ENCODE measurements around the gene FRAS1.
"Not testable (repeated sequence)": the region's sequence is repeated elsewhere in the genome, so short reads cannot be mapped to it uniquely, and the experiment has no call there.

Gene FRAS1

GRCh38 chr4:78299565-78299972 lies 242.4 kb downstream of the FRAS1 start:
- TF ChIP-seq, protein P1, sequence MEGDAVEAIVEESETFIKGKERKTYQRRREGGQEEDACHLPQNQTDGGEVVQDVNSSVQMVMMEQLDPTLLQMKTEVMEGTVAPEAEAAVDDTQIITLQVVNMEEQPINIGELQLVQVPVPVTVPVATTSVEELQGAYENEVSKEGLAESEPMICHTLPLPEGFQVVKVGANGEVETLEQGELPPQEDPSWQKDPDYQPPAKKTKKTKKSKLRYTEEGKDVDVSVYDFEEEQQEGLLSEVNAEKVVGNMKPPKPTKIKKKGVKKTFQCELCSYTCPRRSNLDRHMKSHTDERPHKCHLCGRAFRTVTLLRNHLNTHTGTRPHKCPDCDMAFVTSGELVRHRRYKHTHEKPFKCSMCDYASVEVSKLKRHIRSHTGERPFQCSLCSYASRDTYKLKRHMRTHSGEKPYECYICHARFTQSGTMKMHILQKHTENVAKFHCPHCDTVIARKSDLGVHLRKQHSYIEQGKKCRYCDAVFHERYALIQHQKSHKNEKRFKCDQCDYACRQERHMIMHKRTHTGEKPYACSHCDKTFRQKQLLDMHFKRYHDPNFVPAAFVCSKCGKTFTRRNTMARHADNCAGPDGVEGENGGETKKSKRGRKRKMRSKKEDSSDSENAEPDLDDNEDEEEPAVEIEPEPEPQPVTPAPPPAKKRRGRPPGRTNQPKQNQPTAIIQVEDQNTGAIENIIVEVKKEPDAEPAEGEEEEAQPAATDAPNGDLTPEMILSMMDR (IDR thresholded peaks at IDR 0.05; ENCODE audit: low read depth, low read length, missing control alignments): no peak
- no peak for DNase-seq (ENCODE audit: low read depth)
- no peak overlapping the region for H3K4me3 ChIP-seq (ENCODE audit: low read depth, low read length)

- not testable (repeated sequence) for H3K4me3 ChIP-seq (ENCODE audit: low read depth, low read length); DNase-seq (ENCODE audit: low read depth)
Measured at GRCh38 chr4:78307263-78307662, 250.1 kb downstream of the FRAS1 start.

DNA sequence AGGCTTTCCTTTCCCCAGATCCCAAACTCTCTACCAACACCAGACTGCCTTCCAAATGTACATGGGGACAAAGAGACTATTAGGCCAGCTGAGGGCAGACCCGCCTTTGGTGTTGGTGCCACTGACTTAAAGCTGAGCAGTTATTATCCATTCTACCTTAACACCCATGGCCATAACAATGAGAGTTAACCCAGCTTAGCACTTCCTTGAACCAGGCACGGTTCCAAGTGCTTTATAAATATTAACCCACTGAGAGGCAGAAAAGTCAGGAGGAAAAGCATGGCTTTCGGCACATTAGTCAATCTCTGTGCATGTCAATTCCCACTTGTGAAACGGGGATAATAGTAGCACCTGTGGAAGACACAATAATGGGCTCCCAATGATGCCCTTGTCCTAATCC lies 251.4 kb downstream of the FRAS1 start:
- no peak for DNase-seq (ENCODE audit: low read depth)
- no peak overlapping the region for H3K4me3 ChIP-seq (ENCODE audit: low read depth, low read length)
- TF ChIP-seq, protein P1 (IDR thresholded peaks at IDR 0.05; ENCODE audit: low read depth, low read length, missing control alignments): no peak

DNA sequence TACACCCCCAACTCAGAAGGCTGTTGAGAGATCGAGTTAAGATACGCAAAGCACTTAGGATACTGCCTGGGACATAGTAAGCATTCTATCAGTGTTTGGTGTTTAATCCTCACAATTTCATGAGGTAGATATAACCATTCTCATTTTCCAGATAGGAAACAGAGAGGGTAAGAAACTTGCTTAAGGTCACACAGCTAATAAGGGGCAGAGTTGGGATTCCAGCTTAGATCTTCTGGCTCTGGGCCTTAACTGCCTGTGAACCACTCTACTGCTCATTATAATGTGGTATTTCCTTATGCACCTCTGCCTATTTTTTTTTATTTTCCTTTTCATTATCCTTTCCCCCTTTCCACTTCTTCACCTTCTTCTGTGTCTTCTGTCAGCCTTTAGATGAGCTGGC lies 252.2 kb downstream of the FRAS1 start:
- no peak overlapping the region for H3K4me3 ChIP-seq (ENCODE audit: low read depth, low read length)
- DNase-seq (ENCODE audit: low read depth): no peak
- TF ChIP-seq, protein P1 (IDR thresholded peaks at IDR 0.05; ENCODE audit: low read depth, low read length, missing control alignments): no peak

GRCh38 chr4:78310007-78310739 lies 253.1 kb downstream of the FRAS1 start:
- DNase-seq (ENCODE audit: low read depth): no peak
- TF ChIP-seq, protein P1 (IDR thresholded peaks at IDR 0.05; ENCODE audit: low read depth, low read length, missing control alignments): no peak
- no peak overlapping the region for H3K4me3 ChIP-seq (ENCODE audit: low read depth, low read length)

GRCh38 chr4:78310740-78311115 lies 253.6 kb downstream of the FRAS1 start:
- DNase-seq (ENCODE audit: low read depth): no peak
- no peak overlapping the region for H3K4me3 ChIP-seq (ENCODE audit: low read depth, low read length)
- TF ChIP-seq, protein P1 (IDR thresholded peaks at IDR 0.05; ENCODE audit: low read depth, low read length, missing control alignments): no peak

- no peak for DNase-seq (ENCODE audit: low read depth)
- TF ChIP-seq, protein P1 (IDR thresholded peaks at IDR 0.05; ENCODE audit: low read depth, low read length, missing control alignments): no peak
- no peak overlapping the region for H3K4me3 ChIP-seq (ENCODE audit: low read depth, low read length)
Measured at GRCh38 chr4:78311306-78311705, 254.2 kb downstream of the FRAS1 start.
